Thyroid gland (tissue), 4 donors: ENCODE results near the gene LEPR. TPM values are rescaled to one million over a fixed set of nuclear protein-coding genes. Genes with fewer than 3 reads are reported as not detected.

Experiments used
- DNase-seq, 2 donors: peaks; one replicate each; pipeline ENCODE4 v3.0.0-alpha.2; 2019
- H3K27ac ChIP-seq, 3 donors: fragments of 200-600 bp; sonication (generic); 1 replicate in 2 of 3; 2 replicates in 1 of 3; pipeline ENCODE4 v1.5.1; 2016 to 2019; ENCODE audit warnings: mild to moderate bottlenecking in 1 of 3, moderate library complexity in 1 of 3
- H3K27me3 ChIP-seq: fragments of 200-600 bp; sonication (generic); one replicate; pipeline ENCODE4 v1.5.1; 2019
- H3K36me3 ChIP-seq, 2 donors: fragments of 200-600 bp; sonication (generic); one replicate each; pipeline ENCODE4 v1.5.1; 2016 to 2019
- H3K4me1 ChIP-seq, 2 donors: fragments of 200-600 bp; sonication (generic); one replicate each; pipeline ENCODE4 v1.5.1; 2017 to 2019
- H3K4me3 ChIP-seq, 3 donors: fragments of 200-600 bp; sonication (generic); replicated peaks in 1 of 3; 1 replicate in 2 of 3; 2 replicates in 1 of 3; pipeline ENCODE4 v1.5.1; 2016; ENCODE audit warnings: mild to moderate bottlenecking in 1 of 3
- H3K9me3 ChIP-seq: fragments of 200-600 bp; sonication (generic); one replicate; pipeline ENCODE4 v1.5.1; 2017
- POLR2A ChIP-seq, 2 donors: fragments of 450-650 bp; IDR thresholded peaks; one replicate each; pipeline ENCODE4 v1.6.1; 2017; ENCODE audit warnings: antibody characterized with exemption in 2 of 2, mild to moderate bottlenecking in 2 of 2, moderate library complexity in 1 of 2
- WGBS, 2 donors: methylation state at CpG; one replicate each; pipeline ENCODE4 v1.1.5; 2017; 5-methylcytosine and 5-hydroxymethylcytosine counted together
- intact Hi-C: fragments of 100-400 bp; cut with DNase I; formaldehyde crosslinking; loops from one replicate; pipeline ENCODE4 v1.15.1; 2023
- total RNA-seq, 4 donors: library from RNA; depleted of rRNA; stranded (reverse); fragments of >200 nt; gene quantifications; one replicate each; pipeline ENCODE4 v1.2.3, GENCODE V29; 2016
- TF ChIP-seq, protein P1 (sequence below), 6 experiments: fragments of 200-600 bp in 3 of 6; fragments of 450-650 bp in 3 of 6; sonication (generic) in 3 of 6; IDR thresholded peaks; one replicate each; pipeline ENCODE4 v1.5.1; 2016 to 2019; ENCODE audit warnings: antibody characterized with exemption in 6 of 6, mild to moderate bottlenecking in 2 of 6, inconsistent platforms in 1 of 6, moderate library complexity in 1 of 6

LEPR gene
- total RNA-seq, 4 donors from 2014 or later = 11.4 to 80.4 (median 17.5) TPM

DNA sequence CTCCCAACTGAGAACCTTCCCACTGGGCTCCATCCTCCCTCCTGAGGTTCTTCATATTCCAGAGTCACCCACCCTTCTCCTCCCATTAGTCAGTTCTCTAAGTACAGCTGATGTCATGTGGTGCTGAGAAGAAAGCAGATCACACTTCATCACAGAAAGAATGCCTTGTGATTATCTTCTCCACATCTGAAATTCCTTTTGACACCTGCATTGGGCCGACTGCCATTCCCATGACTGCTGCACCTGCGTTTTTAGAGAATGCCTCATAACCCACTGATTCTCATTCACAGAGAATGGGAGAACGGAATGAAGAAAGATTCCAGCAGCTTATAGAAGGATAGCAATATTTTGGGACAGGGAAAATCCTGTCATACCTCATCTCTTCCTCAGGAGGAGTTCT is 14.3 kb downstream of the LEPR start:
- Histone ChIP-seq H3K9me3 (no peaks in the 10 kb centered on the region), H3K4me1 (peaks cover 0 to 17% of the 10 kb centered on the region in 2 donors), H3K4me3 (no peak overlapping the region), H3K36me3 (peaks cover 0 to 5% of the 10 kb centered on the region in 2 donors), H3K27me3 (no peaks in the 10 kb centered on the region), H3K27ac (no peak overlapping the region)
- no peak for DNase-seq
- intact Hi-C loops = no loop called here
- whole genome bisulfite sequencing, 2 donors = 83 to 95% methylated on average over 3 of the region's 3 CpGs
- TF ChIP-seq, protein P1, sequence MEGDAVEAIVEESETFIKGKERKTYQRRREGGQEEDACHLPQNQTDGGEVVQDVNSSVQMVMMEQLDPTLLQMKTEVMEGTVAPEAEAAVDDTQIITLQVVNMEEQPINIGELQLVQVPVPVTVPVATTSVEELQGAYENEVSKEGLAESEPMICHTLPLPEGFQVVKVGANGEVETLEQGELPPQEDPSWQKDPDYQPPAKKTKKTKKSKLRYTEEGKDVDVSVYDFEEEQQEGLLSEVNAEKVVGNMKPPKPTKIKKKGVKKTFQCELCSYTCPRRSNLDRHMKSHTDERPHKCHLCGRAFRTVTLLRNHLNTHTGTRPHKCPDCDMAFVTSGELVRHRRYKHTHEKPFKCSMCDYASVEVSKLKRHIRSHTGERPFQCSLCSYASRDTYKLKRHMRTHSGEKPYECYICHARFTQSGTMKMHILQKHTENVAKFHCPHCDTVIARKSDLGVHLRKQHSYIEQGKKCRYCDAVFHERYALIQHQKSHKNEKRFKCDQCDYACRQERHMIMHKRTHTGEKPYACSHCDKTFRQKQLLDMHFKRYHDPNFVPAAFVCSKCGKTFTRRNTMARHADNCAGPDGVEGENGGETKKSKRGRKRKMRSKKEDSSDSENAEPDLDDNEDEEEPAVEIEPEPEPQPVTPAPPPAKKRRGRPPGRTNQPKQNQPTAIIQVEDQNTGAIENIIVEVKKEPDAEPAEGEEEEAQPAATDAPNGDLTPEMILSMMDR (IDR thresholded peaks at IDR 0.05) = no peak
- no peak for TF ChIP-seq POLR2A (IDR thresholded peaks at IDR 0.05)

DNA sequence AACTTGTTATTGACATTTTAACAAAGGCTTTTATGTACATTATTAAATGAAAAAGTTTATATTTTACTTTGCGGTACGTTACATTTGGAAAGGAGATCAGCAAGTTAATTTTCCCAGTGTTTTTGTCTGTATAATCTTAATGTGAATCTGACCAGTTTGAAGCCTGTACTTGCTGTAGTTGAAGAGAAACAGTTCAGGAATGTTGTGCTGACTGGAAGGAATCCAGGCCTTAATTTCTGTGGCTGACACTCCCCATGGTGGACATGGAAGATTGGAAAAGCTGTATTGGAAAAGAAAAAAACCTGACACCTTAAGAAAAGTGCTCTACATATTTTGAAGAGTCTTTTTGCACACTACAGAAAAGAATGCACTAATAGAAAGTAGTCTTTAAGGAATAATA is 15.5 kb downstream of the LEPR start:
- WGBS, 2 donors = 80 to 88% methylated on average over 2 of the region's 2 CpGs
- TF ChIP-seq, protein P1 (IDR thresholded peaks at IDR 0.05) = no peak
- no peak for TF ChIP-seq POLR2A (IDR thresholded peaks at IDR 0.05)

DNA sequence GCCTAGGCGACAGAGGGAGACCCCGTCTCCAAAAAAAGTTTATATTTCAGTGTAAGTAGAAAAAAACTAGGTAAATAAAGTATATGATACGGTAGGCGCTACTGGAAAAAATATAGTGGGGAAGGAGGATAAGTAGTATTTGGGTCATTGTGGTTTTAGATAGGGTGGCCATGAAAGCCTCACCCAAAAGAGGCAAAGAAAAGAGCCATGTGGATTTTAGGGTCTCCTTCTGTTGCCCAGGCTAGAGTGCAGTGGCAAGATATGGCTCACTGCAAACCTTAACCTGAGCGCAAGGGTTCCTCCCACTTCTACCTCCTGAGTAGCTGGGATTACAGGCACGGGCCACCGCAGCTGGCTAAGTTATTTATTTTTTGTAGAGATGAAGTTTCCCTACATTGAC is 17.1 kb downstream of the LEPR start:
- WGBS, 2 donors = 95 to 96% methylated on average over 7 of the region's 7 CpGs
- TF ChIP-seq POLR2A (IDR thresholded peaks at IDR 0.05) = no peak
- TF ChIP-seq, protein P1 (IDR thresholded peaks at IDR 0.05) = no peak
- H3K36me3 ChIP-seq = no peaks in the 10 kb centered on the region

More for the DNA sequence above, 15.5 kb downstream of the LEPR start:
- DNase-seq = no peak
- H3K9me3 ChIP-seq = no peaks in the 10 kb centered on the region
- no peaks in the 10 kb centered on the region for H3K27me3 ChIP-seq
- no peak overlapping the region for H3K4me3 ChIP-seq
- H3K4me1 ChIP-seq = peaks cover 0 to 7% of the 10 kb centered on the region in 2 donors
- peaks cover 0 to 5% of the 10 kb centered on the region in 2 donors for H3K36me3 ChIP-seq
- intact Hi-C loops = no loop called here
- H3K27ac ChIP-seq = no peak overlapping the region

DNA sequence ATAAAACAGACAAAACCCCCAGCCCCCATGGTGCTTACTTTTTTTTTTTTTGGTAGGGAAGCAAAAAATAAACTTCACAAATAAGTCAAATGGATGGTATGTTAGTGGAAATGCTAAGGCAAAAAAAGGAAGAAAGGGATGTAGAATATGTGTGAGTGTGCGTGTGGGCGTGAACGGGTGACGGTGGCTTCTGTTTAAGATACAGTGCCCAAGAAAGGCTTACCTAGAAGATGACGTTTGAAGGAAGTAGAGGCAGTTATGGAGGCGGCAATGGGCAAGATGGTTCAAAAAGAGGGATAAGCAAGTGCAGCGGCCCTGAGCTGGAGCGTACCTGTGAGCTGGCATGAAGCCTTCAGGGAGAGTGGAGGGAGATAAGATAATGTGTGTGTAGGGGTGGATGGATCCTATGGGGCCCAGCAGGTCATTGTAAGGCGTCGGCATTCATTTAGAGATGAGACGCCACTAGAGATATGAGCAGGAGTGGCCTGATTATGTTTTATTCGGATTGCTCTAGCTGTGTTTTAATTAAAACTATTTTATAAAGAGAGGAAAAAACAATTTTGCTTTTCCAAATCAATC is 19.9 kb downstream of the LEPR start:
- no peaks in the 10 kb centered on the region for H3K36me3 ChIP-seq
- no peak overlapping the region for H3K4me3 ChIP-seq
- 85 to 91% methylated on average over 12 of the region's 12 CpGs for WGBS, 2 donors
- no peak overlapping the region for H3K27ac ChIP-seq
- DNase-seq = no peak
- H3K4me1 ChIP-seq = no peaks in the 10 kb centered on the region
- intact Hi-C loops = no loop called here
- no peaks in the 10 kb centered on the region for H3K27me3 ChIP-seq
- H3K9me3 ChIP-seq = no peaks in the 10 kb centered on the region
- TF ChIP-seq, protein P1 (IDR thresholded peaks at IDR 0.05) = no peak
- no peak for TF ChIP-seq POLR2A (IDR thresholded peaks at IDR 0.05)

More for the DNA sequence above, 17.1 kb downstream of the LEPR start:
- Histone ChIP-seq H3K4me3 (no peak overlapping the region), H3K27me3 (no peaks in the 10 kb centered on the region), H3K9me3 (no peaks in the 10 kb centered on the region), H3K27ac (no peak overlapping the region), H3K4me1 (no peaks in the 10 kb centered on the region)
- DNase-seq = no peak
- intact Hi-C loops = no loop called here

DNA sequence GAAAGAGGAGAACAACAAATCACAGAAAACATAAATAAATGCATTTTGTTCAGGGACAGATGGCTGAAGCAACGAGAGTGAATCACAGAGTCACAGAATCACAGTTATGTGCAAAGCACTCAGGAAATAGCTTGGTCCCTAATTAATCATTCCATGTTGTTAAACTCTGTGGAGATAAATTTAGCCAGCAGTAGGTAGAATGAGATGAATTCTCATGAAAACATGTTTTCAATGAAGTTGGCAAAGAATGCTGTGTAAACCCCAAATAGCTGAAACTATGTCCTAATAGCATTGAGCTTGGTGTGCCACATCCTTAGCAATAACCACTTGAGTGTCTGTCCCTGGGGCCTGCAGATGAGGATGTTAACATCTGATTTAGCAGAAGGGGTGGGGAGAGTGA is 20.4 kb downstream of the LEPR start:
- no peak for DNase-seq
- no peak overlapping the region for H3K4me3 ChIP-seq
- H3K27ac ChIP-seq = no peak overlapping the region
- no peaks in the 10 kb centered on the region for H3K36me3 ChIP-seq
- no peaks in the 10 kb centered on the region for H3K4me1 ChIP-seq
- intact Hi-C loops = no loop called here
- no peaks in the 10 kb centered on the region for H3K27me3 ChIP-seq
- WGBS, 2 donors = 70 to 78% methylated on average over 1 of the region's 1 CpG
- TF ChIP-seq, protein P1 (IDR thresholded peaks at IDR 0.05) = no peak
- TF ChIP-seq POLR2A (IDR thresholded peaks at IDR 0.05) = no peak
- no peaks in the 10 kb centered on the region for H3K9me3 ChIP-seq
